ENCODE measurements around the gene SIX5. TPM values are rescaled to one million over a fixed set of nuclear protein-coding genes. Genes with fewer than 3 reads are reported as not detected.
"Not testable (repeated sequence)": the region's sequence is repeated elsewhere in the genome, so short reads cannot be mapped to it uniquely, and the experiment has no call there.

Gene SIX5
- total RNA-seq, 1 donor from 2014 or later: 26.3 TPM

GRCh38 chr19:45730368-45731288 is 38.4 kb downstream of the SIX5 start, which contains the start of gene FBXO46:
Gene FBXO46 (minus strand): TSS chr19:45730896. CDS start chr19:45713495, 17,401 bp downstream.
- intact Hi-C loops (cut with DNase I): no loop called here
- ATAC-seq: peak; percentile 99
- peak; percentile 97 for DNase-seq (ENCODE audit: low spot score)

DNA sequence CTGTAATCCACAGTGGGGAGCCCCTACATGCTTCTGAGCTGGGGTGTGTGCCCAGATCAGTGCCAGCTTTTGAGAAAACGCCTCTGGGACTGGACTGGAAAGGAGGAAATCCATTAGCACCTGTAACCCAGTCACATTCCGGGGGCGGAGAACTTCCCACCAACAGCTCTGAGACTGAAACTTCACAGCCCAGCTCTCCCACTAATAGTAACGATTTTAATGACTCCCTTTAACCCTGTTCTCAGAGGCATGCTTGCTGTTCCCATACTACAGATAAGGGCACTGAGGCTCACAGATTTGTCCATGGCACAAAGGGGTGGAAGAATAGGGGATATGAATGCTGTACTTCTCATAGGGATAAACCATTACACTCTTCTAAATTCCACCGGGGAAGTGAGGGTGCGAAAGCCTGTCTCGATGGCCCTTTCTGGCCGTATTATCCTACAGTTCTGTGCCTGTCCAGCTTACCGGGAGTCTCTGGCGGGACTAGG is 39.2 kb downstream of the SIX5 start:
- intact Hi-C loops (cut with DNase I): no loop called here
- no peak for ATAC-seq
- DNase-seq (ENCODE audit: low spot score): no peak

DNA sequence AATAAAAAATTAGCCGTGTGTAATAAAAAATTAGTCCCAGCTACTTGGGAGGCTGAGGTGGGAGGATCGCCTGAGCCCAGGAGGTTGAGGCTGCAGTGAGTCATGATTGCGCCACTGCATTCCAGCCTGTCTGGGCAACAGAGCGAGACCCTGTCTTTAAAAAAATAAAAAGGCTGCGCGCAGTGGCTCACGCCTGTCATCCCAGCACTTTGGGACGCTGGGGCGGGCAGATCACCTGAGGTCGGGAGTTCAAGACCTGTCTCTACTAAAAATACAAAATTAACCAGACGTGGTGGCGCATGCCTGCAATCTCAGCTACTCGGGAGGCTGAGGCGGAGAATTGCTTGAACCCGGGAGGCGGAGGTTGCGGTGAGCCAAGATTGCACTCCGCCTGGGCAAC is 40.4 kb downstream of the SIX5 start:
- DNase-seq (ENCODE audit: low spot score); intact Hi-C loops (cut with DNase I); ATAC-seq: not testable (repeated sequence)

GRCh38 chr19:45720065-45720464 is 49.0 kb downstream of the SIX5 start:
- ATAC-seq; intact Hi-C loops (cut with DNase I); DNase-seq (ENCODE audit: low spot score): not testable (repeated sequence)

DNA sequence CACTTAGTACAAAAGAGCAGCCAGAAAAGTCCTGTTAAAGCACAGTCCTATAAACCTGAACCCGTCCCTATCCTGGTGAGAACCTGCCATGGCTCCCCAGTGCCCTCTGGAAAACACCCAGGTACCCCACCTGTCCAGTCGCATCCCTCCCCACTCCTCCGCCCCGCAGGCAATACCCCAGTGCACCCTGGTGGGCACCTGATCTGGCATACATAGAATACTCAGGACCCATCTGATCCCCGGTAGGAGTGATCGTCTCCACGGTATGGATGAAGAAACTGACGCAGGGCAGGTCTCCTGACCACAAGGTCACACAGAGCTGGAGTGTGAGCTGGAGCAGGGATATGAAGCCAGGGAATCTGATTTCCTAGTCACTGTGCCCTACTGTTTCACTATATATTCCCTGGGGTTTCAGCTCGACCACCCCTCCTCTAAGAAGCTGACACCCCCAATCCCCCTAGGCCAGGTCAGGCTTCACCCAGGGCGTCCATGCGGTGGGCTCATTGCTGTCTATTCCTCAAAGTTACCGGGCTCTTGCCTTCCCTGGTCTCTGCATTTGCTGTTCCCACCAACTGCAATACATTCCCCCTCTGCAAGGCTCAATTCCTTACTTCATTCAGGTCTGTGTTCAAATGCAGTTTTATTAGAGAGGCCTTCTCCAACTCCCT is 50.9 kb downstream of the SIX5 start:
- intact Hi-C loops (cut with DNase I): no loop called here
- DNase-seq (ENCODE audit: low spot score) (peak; percentile 67), ATAC-seq (peak; percentile 0)

- DNase-seq (ENCODE audit: low spot score) (peak; percentile 99), ATAC-seq (peak; percentile 98)
- intact Hi-C loops (cut with DNase I): no loop called here
Observed at GRCh38 chr19:45717131-45717982, 51.7 kb downstream of the SIX5 start.

GRCh38 chr19:45716359-45717130 is 52.5 kb downstream of the SIX5 start:
- ATAC-seq (no peak), DNase-seq (ENCODE audit: low spot score) (no peak)
- intact Hi-C loops (cut with DNase I): no loop called here

DNA sequence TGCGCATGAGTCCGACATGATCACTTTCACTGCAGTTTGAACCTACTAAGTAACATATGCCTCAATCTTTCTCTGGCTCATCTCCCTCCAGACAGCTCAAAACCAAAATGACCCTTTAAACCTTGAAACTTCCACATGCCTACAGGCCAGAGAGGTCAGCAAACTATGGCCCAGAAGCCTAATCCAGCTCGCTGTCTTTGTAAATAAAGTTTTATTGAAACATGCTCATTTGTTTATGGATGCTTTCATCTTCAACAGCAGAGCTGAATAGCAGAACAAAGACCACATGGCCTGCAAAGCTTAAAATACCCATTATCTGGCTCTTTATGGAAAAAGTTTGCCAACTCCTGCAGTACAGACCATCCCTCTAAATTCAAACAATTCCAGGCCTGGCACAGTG is 53.9 kb downstream of the SIX5 start:
- ATAC-seq (no peak), DNase-seq (ENCODE audit: low spot score) (no peak)
- intact Hi-C loops (cut with DNase I): no loop called here

Other genes with a start within 250 kb of the SIX5 start
- 10.7 TPM for gene OPA3, start 184.4 kb downstream of the SIX5 start, total RNA-seq
- gene GPR4, start 167.0 kb downstream of the SIX5 start, total RNA-seq: 29.7 TPM
- gene EML2, start 129.9 kb downstream of the SIX5 start, total RNA-seq: 43.3 TPM
- gene GIPR, start 101.0 kb downstream of the SIX5 start, total RNA-seq: 5.0 TPM
- 209 TPM for gene SNRPD2, start 77.3 kb downstream of the SIX5 start, total RNA-seq
- gene QPCTL, start 76.6 kb downstream of the SIX5 start, total RNA-seq: 10.9 TPM
- gene FBXO46, start 38.4 kb downstream of the SIX5 start, total RNA-seq: 23.6 TPM
- not detected for gene MEIOSIN, start 35.8 kb downstream of the SIX5 start, total RNA-seq
- 77.9 TPM for gene DMPK, start 13.2 kb upstream of the SIX5 start, total RNA-seq
- 57.4 TPM for gene DMWD, start 23.6 kb upstream of the SIX5 start, total RNA-seq
- gene RSPH6A, start 46.1 kb upstream of the SIX5 start, total RNA-seq: 0.18 TPM
- 60.9 TPM for gene SYMPK, start 93.9 kb upstream of the SIX5 start, total RNA-seq
- gene FOXA3, start 95.1 kb upstream of the SIX5 start, total RNA-seq: not detected
- 21.0 TPM for gene IRF2BP1, start 116.9 kb upstream of the SIX5 start, total RNA-seq
- 8.6 TPM for gene MYPOP, start 133.4 kb upstream of the SIX5 start, total RNA-seq
- not detected for gene NANOS2, start 145.5 kb upstream of the SIX5 start, total RNA-seq
- 9.9 TPM for gene NOVA2, start 204.6 kb upstream of the SIX5 start, total RNA-seq
- 17.8 TPM for gene CCDC61, start 226.2 kb upstream of the SIX5 start, total RNA-seq